Activated T-helper 1 cell treated with anti-CD3 and anti-CD28 coated beads, Interleukin-12 subunit alpha, Interleukin-12 subunit beta, Interleukin-2, Interleukin-4 antibody, amounts not matched to agents 30 ng/mL and 10 ng/mL and 1 ng/mL, durations not matched to agents 14 hours and 24 hours and 36 hours (primary cell): ENCODE data around the gene CA4. TPM values are rescaled to one million over a fixed set of nuclear protein-coding genes. Genes with fewer than 3 reads are reported as not detected.

ENCODE experiments used
- total RNA-seq: library from RNA; stranded (reverse); gene quantifications from 2 replicates; pipeline ENCODE4 v1.2.3, GENCODE V29; 2022

The CA4 gene
- total RNA-seq, 1 donor from 2014 or later = not detected

Other genes starting within 250 kb of the CA4 start
- 32.2 and 35.5 TPM in 2 replicates for gene RNFT1, start 185.2 kb upstream of the CA4 start, total RNA-seq
- 36.5 and 36.9 TPM in 2 replicates for gene HEATR6, start 71.1 kb upstream of the CA4 start, total RNA-seq
- 30.5 and 31.2 TPM in 2 replicates for gene USP32, start 242.2 kb downstream of the CA4 start, total RNA-seq